NCI-H1417 treated with DMSO at 0.1 percent for 48 hours (cell line): ENCODE measurements around the gene PTCSC3.

Experiments used
- DNase-seq: peaks from one replicate; lab custom pipeline; 2025; lab: John Stamatoyannopoulos, UW

PTCSC3 gene

DNA sequence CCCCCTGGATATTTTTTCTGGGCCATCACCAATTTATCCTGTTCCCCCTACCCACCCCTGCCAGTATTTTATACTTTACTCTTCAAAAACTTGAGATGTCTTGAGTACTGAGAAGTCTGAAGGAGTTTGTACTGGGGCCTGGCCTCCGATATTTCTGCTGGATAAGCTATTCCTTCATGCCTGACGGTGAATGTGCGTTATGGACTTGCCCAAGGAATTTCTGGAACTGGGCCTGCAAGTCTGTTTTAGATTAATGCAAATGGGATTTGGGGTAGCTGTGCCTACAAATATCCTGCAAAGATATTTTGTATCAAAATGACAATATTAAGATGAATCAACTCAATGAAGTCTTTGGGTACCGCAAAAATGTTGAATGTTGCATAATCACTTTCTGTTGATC is at the start of gene PTCSC3:
Gene PTCSC3 (minus strand): TSS at position 199 of the 400 bp plus-strand sequence.
- no peak for DNase-seq

- no peak for DNase-seq
Observed at GRCh38 chr14:36226164-36226563, 49.6 kb upstream of the PTCSC3 start.

- no peak for DNase-seq
Observed at GRCh38 chr14:36224176-36224575, 47.7 kb upstream of the PTCSC3 start.

- no peak for DNase-seq
Observed at GRCh38 chr14:36223558-36223957, 47.0 kb upstream of the PTCSC3 start.

GRCh38 chr14:36222952-36223468 is 46.5 kb upstream of the PTCSC3 start:
- DNase-seq, result no peak

DNA sequence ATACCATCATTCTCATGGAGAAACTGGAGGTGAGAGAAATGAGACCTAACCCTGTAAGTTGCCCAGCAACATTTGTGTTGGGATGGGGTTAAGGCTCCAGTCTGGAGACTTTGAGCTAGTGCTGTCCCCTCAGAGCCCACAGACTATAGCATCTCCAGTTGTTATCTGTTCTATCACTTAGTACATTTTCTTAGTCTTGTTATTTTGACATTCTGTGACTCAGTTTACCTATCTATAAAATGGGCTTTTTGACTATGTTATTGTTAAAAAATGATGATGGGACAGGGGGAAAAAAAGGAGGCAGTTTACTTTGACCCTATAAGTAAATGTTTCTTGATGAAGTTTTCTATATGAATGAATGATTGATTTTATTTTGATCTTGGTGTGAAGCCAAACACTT is 45.8 kb upstream of the PTCSC3 start:
- no peak for DNase-seq

DNA sequence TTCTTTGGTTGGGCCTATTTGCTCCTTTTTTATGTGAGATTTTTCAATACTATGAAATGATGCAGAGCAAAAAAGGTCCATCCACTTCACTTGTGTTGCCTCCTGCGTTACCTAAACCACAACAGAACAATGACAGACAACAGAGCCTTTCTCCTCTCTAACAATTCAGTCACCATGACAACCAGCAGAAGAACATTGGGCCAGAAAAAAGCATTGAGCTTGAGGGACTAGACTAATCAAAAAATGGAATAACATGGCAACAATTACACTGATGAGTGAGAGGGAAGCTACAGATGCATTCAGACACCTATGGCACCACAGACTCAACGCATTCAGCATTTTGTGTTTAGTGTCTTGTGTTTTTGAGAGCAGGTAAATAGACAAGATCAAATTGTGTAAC is 44.6 kb upstream of the PTCSC3 start:
- peak; percentile 24 for DNase-seq

DNA sequence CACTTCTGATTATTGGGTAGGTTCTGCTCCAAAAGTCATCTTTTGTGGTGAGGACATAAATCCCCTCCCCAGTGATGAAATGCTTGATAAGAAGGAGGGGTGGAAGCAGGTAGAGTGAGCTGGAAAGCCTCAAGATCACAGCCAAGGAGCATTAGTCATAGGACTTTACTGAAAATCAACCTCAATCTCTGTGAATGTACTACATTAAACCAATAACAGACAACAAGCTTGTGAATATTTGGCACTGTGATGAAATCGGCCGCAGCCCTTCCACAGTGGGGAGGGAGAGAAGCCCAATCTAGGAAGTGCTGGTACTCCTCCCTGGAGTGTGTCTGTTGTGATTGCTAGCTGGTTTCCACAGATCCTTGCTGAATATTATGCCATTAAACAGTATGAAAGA is 41.2 kb upstream of the PTCSC3 start:
- DNase-seq, result no peak

DNA sequence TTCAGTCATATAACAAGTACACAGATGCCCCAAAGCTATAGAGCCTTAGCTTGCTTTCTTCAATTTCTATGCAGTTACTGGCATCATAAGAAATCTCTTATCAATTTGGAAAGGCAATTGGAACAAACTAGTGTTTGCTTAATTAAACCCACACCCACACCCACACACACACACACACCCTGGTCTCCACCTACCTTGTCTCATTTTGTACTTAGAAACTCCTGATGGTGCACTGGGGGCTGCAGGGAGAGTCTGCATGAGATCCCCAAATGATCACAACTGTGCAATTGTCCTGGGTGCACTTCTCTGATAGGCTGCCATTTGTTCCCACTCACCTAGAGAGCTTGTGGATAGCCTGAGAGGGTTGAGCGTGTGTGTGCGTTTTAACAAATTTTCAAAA is 40.5 kb upstream of the PTCSC3 start:
- no peak for DNase-seq

- DNase-seq, result no peak
Observed at GRCh38 chr14:36215217-36215598, 38.7 kb upstream of the PTCSC3 start.

GRCh38 chr14:36214476-36215216 is 38.1 kb upstream of the PTCSC3 start:
- DNase-seq, result no peak

GRCh38 chr14:36212987-36213386 is 36.5 kb upstream of the PTCSC3 start:
- DNase-seq, result no peak

DNA sequence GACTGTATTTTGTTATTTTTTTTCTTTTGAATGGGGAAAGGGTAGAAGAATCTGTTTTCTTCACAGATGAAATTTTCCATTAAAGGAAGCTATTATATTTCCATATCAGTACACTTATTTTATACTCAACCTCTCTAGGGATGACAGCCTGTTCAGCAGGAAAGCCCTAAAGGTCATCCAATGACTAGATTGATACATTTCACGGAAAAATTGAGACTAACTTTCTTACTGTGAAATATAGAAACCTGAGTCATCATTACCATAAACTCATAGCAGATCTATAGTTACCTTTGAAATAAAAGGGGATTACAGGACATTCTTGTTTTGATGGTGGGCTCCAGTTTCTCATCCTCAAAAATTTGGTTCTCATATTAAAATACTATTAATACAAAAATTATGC is 36.1 kb upstream of the PTCSC3 start:
- no peak for DNase-seq

- peak; percentile 74 for DNase-seq
Observed at GRCh38 chr14:36208690-36209278, 32.3 kb upstream of the PTCSC3 start.

GRCh38 chr14:36207500-36207899 is 31.0 kb upstream of the PTCSC3 start:
- peak; percentile 4 for DNase-seq

GRCh38 chr14:36204461-36205073 is 28.0 kb upstream of the PTCSC3 start:
- DNase-seq, result no peak

DNA sequence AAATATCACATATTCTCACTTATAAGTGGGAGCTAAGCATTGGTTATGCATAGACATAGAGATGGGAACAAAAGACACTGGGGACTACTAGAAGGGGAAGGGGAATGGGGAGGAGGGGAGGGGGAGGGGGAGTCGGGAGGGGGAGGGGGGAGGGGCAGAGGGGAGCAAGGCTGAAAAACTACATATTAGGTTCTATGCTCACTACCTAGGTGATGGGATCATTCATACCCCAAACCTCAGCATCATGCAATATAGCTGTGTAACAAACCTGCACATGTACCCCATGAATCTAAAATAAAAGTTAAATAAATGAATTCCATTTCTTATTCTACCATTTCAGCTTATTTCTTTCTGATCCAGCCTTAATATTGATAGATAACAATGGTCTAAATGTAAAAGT is 21.9 kb upstream of the PTCSC3 start:
- DNase-seq, result no peak

- peak; percentile 81 for DNase-seq
Observed at GRCh38 chr14:36194663-36195062, 18.1 kb upstream of the PTCSC3 start.

DNA sequence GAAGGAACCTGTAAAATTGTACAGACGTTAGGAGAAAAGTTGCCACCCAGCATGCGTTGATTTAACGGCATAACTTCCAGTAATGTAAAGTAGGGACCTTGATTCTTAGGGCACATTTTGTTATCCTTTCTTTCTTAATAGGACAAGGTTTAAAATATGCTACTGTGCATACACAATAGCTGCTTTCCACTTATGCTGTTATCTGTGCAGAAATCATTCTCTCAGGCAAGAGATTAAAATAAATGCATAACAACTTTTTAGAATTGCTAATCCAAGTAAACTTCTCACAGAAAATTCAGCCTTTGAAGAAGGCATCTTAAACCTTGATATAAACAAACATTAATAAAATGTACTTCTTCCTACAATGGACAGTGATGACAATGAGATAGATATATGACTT is 16.0 kb upstream of the PTCSC3 start:
- no peak for DNase-seq

DNA sequence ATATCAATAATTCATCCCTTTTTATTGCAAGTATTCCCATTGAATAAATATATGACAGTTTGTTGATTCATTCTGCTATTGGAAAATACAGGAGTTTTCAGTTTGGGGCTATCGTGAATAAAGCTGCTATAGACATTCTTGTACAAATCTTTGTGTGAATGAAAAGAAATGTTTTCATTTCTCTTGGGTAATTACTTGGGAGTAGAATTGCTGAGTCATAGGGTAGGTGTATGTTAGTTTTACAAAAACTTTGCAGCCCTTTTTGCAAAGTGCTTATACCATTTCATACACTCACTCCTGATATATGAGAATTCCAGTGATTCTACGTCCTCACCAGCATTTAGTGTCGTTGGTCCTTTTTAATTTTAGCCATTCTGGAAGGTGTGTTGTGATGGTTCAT is 6.9 kb upstream of the PTCSC3 start:
- DNase-seq, result no peak

GRCh38 chr14:36181417-36181816 is 4.9 kb upstream of the PTCSC3 start:
- DNase-seq, result no peak

DNA sequence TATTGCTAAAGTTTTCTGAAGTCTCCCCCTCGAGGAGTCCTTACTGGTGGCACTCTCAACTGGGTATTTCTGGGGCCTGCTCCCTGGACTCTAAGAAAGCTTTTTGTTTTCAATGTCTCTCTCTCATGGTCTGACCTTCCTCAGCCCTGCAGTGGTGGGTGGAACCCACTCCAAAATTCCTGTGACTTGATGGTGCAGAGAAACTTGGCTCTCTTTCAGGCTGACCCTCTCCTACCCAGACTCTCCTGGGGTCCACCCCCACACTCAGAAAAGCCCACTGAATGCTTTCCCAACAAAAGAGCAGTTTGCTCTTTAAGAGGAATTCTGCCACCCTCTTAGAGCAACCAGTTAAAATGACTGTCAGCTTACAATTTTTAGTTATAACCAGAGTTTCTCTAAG is 967 bp upstream of the PTCSC3 start:
- no peak for DNase-seq

- no peak for DNase-seq
Observed at GRCh38 chr14:36174767-36175424, 1.6 kb downstream of the PTCSC3 start.
